ENCODE data around the gene LRRC7.
"Not testable (repeated sequence)": the region's sequence is repeated elsewhere in the genome, so short reads cannot be mapped to it uniquely, and the experiment has no call there.

The LRRC7 gene

DNA sequence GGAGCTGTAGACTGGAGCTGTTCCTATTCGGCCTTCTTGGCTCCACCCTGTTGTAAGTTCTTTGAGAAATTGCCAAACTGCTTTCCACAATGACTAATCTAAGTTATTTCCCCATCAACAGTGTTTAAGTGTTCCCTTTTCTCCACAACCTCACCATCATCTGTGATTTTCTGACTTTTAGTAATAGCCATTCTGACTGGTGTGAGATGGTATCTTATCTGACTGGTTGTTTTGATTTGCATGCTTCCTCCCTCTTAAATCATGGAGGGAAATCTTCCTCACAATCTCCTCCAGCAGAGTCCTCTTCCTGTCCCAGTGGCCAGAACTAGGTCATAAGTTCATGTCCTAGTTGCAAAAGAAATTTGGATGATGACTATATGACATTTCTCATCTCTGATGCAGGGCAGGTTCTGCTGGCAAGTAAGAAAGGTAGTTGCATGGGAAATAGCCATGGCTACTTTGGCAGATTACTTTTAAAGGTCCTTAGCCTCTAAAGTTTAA, 343.6 kb downstream of the LRRC7 start:
- no peak for DNase-seq

DNA sequence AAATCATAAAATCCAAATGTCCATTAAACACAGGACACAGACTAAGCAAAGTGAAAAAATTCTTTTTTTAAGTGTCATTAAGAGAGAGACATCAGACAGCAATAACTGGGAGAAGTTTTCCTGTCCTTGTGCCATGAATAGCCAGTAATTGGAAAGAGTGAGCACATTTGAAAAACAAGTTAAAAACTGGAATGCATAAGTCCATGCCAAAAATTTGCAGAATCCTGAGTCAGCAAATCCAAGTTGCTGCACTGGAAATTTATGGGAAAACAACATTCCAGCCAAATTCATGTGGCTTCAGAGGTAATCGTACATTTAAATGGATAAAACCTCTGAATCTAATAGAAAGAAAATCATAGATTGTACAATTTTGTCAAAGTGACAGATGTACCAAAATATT, 346.3 kb downstream of the LRRC7 start:
- peak; percentile 84 for DNase-seq

GRCh38 chr1:69914976-69915765, 347.4 kb downstream of the LRRC7 start:
- DNase-seq = peak; percentile 34

- no peak for DNase-seq
These were observed 351.6 kb downstream of the LRRC7 start for GRCh38 chr1:69919129-69919921.

DNA sequence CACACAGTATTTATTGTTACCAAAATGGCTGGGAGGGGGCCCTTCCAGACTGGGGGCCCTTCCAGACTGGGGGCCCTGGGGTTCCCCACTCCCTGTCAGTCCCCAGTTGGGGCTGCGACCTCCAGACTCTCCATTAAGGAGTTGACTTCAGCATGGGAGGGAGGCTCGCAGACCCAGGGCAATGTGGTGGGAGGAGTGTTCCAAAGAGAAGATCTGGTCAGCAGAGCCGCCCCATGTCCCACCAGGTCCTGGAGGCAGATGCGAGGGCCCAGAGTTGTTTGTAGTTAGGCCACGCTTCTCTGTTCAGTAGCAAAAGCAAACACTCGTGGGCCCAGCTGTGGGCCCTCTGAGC, 352.2 kb downstream of the LRRC7 start:
- no peak for DNase-seq

DNA sequence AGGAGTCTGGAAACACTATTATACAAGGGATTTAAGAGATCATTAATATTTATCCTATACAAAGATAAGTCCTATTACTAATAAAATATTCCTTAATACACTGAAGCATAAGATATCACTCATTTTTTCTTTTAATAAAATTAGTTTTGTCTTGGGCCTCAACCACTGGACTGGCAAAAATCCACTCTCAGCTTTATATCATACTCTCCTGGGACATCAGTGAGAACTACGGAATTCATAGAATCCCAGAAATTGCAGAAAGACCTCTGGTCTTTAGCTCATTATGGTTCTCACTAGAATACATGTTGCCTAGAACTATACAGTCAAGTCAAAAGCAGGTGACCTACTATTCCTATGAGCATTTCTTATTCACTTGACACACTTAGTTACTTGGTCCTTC, 352.7 kb downstream of the LRRC7 start:
- no peak for DNase-seq

DNA sequence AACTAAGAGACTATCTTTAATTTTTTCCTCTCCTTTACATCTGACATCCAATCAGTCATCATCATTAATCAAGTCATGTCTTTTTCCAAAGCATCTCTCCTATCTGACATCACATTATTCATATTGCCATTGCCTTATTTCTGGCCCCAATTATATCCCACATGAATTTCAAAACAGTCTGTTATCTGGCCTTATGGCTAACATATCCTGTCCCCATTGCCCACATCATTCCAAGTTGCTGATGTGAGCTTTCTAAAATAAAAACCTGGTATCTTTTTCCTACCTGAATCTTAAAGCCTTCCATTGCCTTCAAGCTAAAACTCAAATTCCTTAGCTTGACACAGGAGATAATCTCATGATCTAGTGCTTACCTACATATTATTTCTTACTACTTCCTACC, 353.8 kb downstream of the LRRC7 start:
- no peak for DNase-seq

DNA sequence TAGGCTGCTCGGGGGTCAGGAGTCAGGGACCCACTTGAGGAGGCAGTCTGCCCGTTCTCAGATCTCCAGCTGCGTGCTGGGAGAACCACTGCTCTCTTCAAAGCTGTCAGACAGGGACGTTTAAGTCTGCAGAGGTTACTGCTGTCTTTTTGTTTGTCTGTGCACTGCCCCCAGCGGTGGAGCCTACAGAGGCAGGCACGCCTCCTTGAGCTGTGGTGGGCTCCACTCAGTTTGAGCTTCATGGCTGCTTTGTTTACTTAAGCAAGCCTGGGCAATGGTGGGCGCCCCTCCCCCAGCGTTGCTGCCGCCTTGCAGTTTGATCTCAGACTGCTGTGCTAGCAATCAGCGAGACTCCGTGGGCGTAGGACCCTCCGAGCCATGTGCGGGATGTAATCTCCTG, 360.5 kb downstream of the LRRC7 start:
- DNase-seq = not testable (repeated sequence)

GRCh38 chr1:69929308-69930057, 361.8 kb downstream of the LRRC7 start:
- no peak for DNase-seq

- DNase-seq = no peak
These were observed 362.7 kb downstream of the LRRC7 start for GRCh38 chr1:69930396-69930795.

GRCh38 chr1:69932760-69933159, 365.0 kb downstream of the LRRC7 start:
- no peak for DNase-seq

DNA sequence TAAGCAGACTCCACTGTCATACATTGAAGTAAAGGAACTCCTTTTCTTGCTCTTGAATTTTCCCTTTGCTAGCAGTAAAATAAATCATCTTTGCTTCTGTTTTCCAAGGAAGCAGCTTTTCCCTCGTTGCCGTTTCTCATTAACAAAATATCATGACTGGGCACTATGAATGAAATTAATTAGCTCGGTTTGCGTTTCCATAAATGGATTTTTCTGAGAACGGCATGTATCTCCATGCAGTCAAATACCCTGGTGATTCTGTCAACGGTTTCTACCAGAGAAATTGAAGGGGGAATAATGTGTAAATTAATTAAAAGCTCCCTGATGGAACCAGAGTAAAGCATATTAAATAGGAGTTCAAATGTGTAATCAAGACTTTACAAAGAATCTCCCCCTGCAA, 372.5 kb downstream of the LRRC7 start:
- no peak for DNase-seq

DNA sequence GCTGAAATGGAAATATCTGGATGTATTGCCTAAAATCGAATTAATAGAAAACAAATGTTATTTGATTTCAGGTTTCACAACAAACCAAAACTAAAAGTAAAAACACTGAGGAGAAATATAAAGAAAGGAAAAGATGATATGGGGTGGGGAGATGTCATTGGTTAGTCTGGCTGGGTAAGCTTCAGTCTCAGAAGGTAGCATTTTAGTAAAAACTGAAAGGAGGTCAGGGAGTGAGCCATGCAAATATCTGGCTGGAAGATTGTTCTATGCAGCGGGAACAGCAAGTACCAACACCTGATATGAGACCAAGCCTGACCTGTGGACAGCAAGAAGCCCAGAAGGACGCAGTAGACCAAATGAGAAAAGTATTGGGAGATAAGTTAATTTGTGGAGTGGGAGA, 373.1 kb downstream of the LRRC7 start:
- DNase-seq = no peak

- no peak for DNase-seq
These were observed 375.3 kb downstream of the LRRC7 start for GRCh38 chr1:69943030-69943429.

DNA sequence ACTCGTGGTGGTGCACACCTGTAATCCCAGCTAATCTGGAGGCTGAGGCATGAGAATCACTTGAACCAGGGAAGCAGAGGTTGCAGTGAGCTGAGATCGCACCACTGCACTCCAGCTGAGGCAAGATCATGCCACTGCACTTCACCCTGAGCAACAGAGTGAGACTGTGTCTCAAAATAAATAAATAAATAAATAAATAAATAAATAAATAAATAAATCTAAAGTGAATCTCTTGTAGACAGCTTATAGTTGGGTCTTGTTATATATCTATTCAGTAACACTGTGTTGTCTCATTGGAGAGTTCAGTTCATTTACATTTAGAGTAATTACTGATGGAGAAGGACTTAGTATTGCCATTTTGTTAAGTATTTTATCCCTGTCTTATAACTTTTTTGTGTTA, 379.2 kb downstream of the LRRC7 start:
- no peak for DNase-seq

GRCh38 chr1:69947837-69948236, 380.1 kb downstream of the LRRC7 start:
- DNase-seq = no peak

DNA sequence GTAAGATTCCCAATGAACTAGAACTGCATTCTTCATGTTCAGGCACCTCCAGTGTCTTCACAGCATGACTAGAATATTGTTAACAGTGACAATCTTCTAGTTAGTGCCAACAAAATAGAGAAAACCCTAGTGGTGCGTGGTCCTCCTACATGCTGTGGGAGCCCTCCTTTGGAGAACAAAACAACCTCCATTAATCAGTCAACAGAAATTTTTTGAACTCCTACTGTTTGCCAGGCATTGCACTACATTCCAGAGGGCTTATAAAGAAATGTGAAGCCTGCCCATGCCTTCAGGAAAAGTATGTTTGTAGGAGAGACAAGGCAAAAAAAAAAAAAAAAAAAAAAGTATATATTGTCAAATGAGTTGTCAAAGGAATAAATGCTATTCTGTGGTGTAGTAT, 385.0 kb downstream of the LRRC7 start:
- DNase-seq = no peak

DNA sequence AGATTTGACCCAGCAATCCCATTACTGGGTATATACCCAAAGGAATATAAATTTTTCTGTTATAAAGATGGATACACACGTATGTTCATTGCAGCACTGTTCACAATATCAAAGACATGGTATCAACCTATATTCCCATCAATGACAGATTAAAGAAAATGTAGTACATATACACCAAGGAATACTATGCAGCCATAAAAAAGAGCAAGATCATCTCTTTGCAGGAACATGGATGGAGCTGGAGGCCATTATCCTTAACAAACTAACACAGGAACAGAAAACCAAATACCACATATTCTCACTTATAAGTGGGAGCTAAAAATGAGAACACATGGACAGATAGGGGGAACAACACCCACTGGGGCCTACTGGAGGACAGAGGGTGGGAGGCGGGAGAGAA, 394.7 kb downstream of the LRRC7 start:
- not testable (repeated sequence) for DNase-seq

DNA sequence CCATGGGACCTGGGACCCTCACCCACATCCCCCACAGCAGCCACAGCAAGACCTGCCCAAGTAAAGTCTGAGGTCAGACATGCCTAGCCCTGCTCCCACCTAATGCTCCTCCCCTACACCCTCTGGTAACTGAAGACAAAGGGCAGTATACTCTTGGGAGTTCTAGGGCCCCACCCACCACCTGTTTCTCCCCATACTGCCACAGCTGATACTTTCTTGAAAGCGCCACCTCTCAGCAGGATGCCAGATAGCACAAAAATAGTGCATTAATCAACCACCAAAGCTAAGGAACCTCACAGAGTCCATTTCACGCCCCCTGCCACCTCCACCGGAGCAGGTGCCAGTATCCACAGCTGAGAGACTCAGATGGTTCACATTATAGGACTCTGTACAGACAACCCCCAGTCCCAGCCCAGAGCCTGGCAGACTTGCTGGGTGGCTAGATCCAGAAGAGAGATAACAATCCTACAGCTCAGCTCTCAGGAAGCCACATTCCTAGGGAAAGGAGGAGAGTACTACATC, 399.6 kb downstream of the LRRC7 start:
- DNase-seq = no peak

GRCh38 chr1:69976896-69977295, 409.2 kb downstream of the LRRC7 start:
- no peak for DNase-seq

DNA sequence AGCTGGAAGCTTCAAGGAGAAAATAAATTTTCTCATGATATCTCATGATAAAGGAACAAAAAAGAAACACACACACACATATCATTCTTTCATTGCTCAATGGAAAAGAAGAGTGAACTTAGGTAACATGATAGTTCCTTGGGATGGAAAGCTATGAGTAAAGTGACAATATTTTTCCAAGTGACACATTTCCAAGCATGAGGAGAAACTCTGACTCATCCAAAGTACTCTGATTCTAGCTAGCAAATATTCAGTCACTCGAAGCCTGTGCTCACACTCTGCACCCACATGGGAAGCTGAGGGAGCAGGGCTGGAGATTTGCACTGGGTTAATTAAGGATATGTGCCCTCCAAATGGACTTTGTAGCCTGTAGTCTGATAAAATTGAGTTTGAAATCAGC, 415.3 kb downstream of the LRRC7 start:
- DNase-seq = no peak

GRCh38 chr1:69985376-69985775, 417.7 kb downstream of the LRRC7 start:
- no peak for DNase-seq

DNA sequence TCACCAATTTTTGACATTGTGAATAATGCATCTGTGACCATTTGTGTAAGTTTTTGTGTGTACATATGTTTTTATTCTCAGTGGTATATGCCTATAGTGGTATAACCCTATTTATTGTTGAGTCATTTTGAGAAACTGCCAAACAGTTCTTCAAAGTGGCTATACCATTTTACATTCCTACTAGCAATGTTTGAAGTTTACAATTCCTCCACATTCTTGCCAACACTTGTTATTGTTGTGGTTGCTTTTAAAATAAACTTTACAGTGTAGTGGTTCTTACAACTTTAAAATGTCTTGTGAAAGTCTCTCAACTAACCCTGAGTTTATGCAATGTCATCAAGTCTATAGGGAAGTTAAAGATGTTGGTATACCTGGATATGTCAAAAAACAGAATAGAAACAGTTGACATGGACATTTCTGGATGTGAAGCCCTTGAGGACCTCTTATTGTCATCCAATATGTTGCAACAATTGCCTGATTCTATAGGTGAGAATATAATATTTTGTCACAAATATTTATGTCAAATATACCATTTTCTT, 418.2 kb downstream of the LRRC7 start:
- no peak for DNase-seq

Measured in NCI-H446 treated with DMSO at 0.1 percent for 48 hours (cell line).